ENCODE measurements around the gene DNAJC8.

DNAJC8 gene

DNA sequence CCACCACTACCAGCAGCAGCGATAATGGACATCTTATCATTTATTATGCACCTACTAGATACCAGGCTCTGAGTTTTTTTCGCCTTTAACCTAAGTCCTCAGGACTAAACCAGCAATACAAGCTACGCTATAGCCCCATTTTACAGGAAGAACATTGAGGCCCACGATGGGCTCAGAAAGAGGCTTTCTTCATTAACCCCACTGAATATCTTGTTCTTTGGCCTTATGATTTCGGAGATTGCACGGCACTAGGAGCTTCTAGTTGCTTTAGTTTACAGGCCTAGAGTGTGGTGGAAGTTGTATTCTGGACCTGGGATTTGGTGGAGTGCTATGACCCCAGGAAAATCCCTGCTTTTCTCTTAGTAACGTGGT, 28.0 kb upstream of the DNAJC8 start:
- DNase-seq (ENCODE audit: low read depth): no peak
- H3K4me3 ChIP-seq (ENCODE audit: low read depth, low read length): peak overlapping the region; percentile 94
- TF ChIP-seq CTCF (IDR thresholded peaks at IDR 0.05; ENCODE audit: control insufficient read depth, extremely low read depth, insufficient read depth): no peak

- DNase-seq (ENCODE audit: low read depth): peak; percentile 71
- TF ChIP-seq CTCF (IDR thresholded peaks at IDR 0.05; ENCODE audit: control insufficient read depth, extremely low read depth, insufficient read depth): no peak
- peak overlapping the region; percentile 94 for H3K4me3 ChIP-seq (ENCODE audit: low read depth, low read length)
These were observed 27.3 kb upstream of the DNAJC8 start for GRCh38 chr1:28259934-28260802.

DNA sequence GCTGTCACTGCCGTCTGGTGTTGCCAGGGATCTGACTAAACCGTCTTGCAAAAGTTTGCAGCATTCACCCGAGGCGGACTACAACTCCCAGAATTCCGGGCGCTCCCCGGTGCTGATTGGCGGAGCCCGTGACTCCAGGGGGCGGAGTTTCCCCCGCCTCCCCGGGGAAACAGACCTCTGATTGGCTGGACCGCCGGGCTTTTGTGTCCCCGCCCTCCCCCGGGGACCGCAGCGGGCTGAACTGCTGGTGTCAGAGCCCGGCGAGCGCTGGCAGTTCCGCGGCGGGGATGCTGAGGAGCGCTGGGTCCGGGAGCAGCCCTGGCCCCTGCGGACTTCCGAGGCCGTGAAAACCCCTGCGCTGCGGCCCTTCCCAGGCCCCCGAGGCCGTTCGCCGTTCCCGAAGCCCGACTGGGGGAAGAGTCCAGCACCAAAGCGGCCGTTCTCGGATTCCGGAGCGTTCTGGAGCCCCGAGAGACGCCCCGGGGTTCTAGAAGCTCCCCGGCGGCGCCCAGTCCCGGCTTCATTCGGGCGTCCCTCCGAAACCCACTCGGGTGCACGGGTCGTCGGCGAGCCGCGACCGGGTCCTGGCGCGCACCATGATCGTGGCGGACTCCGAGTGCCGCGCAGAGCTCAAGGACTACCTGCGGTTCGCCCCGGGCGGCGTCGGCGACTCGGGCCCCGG, 26.6 kb upstream of the DNAJC8 start, which contains the start of gene SESN2:
TSS of gene SESN2 (plus strand) at position 267 of the 682 bp plus-strand sequence. CDS start at position 597, 330 bp downstream.
- H3K4me3 ChIP-seq (ENCODE audit: low read depth, low read length): peak within 1 kb of the TSS; percentile 94
- peak; percentile 93 for DNase-seq (ENCODE audit: low read depth)
- TF ChIP-seq CTCF (IDR thresholded peaks at IDR 0.05; ENCODE audit: control insufficient read depth, extremely low read depth, insufficient read depth): no peak

GRCh38 chr1:28258628-28259251, 25.9 kb upstream of the DNAJC8 start:
- DNase-seq (ENCODE audit: low read depth): no peak
- peak overlapping the region; percentile 94 for H3K4me3 ChIP-seq (ENCODE audit: low read depth, low read length)
- no peak for TF ChIP-seq CTCF (IDR thresholded peaks at IDR 0.05; ENCODE audit: control insufficient read depth, extremely low read depth, insufficient read depth)

- H3K4me3 ChIP-seq (ENCODE audit: low read depth, low read length): no peak overlapping the region
- DNase-seq (ENCODE audit: low read depth): no peak
- TF ChIP-seq CTCF (IDR thresholded peaks at IDR 0.05; ENCODE audit: control insufficient read depth, extremely low read depth, insufficient read depth): no peak
These were observed 24.9 kb upstream of the DNAJC8 start for GRCh38 chr1:28257736-28258135.

DNA sequence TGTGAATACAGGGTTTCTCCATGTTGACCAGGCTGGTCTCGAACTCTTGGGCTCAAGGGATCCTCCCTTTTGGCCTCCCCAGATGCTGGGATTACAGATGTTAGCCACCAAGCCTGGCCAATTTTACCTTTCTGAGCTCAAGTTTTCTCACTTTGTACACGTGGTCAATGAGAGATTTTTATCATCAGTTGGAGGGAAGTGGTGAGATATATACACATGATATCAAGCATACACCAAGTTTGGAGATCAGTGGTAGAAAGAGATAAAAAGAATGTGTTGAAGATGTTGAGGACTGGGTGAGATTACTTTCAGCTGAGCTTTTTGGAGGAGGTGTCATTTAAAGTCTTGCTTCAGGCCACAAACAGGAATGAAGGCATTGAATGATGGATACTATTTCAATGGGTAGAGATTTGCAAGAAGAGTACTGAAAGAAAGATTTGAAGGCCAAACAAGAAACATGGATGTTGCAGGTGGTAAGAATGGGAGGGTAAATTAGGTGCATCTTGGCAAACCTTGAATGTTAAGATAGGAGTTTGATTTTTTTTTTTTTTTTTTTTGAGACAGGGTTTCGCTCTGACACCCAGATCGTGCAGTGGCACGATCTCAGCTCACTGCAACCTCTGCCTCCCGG, 23.5 kb upstream of the DNAJC8 start:
- TF ChIP-seq CTCF (IDR thresholded peaks at IDR 0.05; ENCODE audit: control insufficient read depth, extremely low read depth, insufficient read depth): no peak
- no peak for DNase-seq (ENCODE audit: low read depth)
- H3K4me3 ChIP-seq (ENCODE audit: low read depth, low read length): no peak overlapping the region
